Endothelial cell of umbilical vein (primary cell): ENCODE data around the gene CPTP.

Experiments used
- CTCF ChIP-seq, 2 donors: IDR thresholded peaks; 1 replicate in 1 of 2; 2 replicates in 1 of 2; pipeline ENCODE4 v1.5.1; 2011; ENCODE audit warnings: low read length in 2 of 2, mild to moderate bottlenecking in 2 of 2, moderate library complexity in 2 of 2, control low read depth in 1 of 2, inconsistent platforms in 1 of 2, low read depth in 1 of 2; ENCODE audit not compliant: insufficient read depth in 1 of 2; ENCODE audit errors: extremely low read depth in 1 of 2
- EZH2 ChIP-seq: IDR thresholded peaks from 2 replicates; pipeline ENCODE4 v1.6.1; 2012; ENCODE audit warnings: borderline replicate concordance, low read depth, mild to moderate bottlenecking, moderate library complexity, low read length, inconsistent platforms; ENCODE audit not compliant: severe bottlenecking
- FOS ChIP-seq: IDR thresholded peaks from 2 replicates; pipeline ENCODE4 v1.6.1; 2011; ENCODE audit warnings: mild to moderate bottlenecking, low read length, moderate library complexity, borderline replicate concordance; ENCODE audit not compliant: insufficient read depth
- GATA2 ChIP-seq: IDR thresholded peaks from 2 replicates; pipeline ENCODE4 v1.7.0; 2011; ENCODE audit warnings: low read depth, mild to moderate bottlenecking, moderate library complexity, mixed read lengths, low read length; ENCODE audit not compliant: insufficient read length, insufficient read depth
- JUN ChIP-seq: IDR thresholded peaks from 2 replicates; pipeline ENCODE4 v1.6.1; 2011; ENCODE audit warnings: borderline replicate concordance, low read depth; ENCODE audit not compliant: insufficient read length, insufficient read depth
- MYC ChIP-seq: IDR thresholded peaks from one replicate; pipeline ENCODE4 v1.6.1; 2011; ENCODE audit warnings: mild to moderate bottlenecking, low read depth, low read length
- POLR2A ChIP-seq: IDR thresholded peaks from 2 replicates; pipeline ENCODE4 v1.6.1; 2012; ENCODE audit warnings: low read depth, mild to moderate bottlenecking, control low read depth, low read length
- POLR2AphosphoS5 ChIP-seq: IDR thresholded peaks from 2 replicates; pipeline ENCODE4 v1.6.1; 2012; ENCODE audit warnings: low read depth, mild to moderate bottlenecking, control low read depth, low read length, moderate library complexity; ENCODE audit not compliant: insufficient read depth
- TF ChIP-seq, protein P1 (sequence below): IDR thresholded peaks from 2 replicates; pipeline ENCODE4 v1.6.1; 2011; ENCODE audit not compliant: insufficient read depth, insufficient read length

DNA sequence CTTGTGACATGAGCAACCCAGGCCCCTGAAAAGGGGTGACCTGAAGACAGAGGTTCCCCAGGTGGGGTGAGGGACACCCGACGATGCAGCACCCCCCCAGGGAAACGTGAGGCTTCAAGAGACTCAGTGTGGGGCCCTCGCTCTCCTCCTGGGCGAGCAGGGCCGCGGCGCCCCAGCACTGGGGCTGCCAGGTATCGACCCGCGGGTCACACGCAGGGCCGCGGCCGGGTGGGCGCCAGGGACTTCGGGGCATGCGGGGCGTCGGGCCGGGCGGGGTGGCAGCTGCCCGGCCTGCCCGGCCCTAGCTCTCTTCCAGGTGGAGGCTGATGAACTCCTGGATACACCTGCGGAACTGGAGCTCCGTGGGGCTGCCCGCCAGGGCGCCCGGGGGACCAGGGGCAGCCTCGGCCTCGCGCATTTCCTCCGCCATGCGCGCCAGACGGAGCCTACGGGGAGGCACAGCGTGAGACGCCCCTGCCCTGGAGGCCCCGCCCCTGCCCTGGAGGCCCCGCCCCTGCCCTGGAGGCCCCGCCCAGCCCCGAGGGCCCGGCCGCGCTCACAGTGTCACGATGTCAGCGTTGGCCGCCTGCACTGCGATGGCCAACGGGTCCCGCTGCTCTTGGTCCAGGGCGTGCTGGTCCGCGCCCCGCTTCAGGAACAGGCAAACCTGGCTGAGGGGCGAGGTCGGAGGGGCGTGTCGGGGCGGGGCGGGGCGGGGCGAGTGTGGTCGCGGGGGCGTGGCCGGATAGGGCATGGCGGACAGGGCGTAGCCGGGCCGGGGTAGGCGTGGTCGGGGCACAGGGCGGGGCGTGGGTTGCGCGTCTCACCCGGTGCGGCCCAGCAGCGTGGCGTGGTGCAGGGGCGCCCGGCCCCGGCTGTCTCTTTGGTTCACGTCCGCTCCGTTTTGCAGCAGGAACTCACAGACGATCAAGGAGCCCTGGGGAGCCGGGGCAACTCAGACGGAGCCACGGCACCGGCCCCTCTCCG, 31.0 kb upstream of the CPTP start:
- TF ChIP-seq CTCF (IDR thresholded peaks at IDR 0.05; ENCODE audit: extremely low read depth in 1 of 2, insufficient read depth in 1 of 2, low read depth in 1 of 2, low read length in 2 of 2) (no peak), EZH2 (no peak), MYC (no peak), FOS (no peak), POLR2A (no peak), POLR2AphosphoS5 (no peak), GATA2 (no peak), JUN (no peak)
- TF ChIP-seq, protein P1, sequence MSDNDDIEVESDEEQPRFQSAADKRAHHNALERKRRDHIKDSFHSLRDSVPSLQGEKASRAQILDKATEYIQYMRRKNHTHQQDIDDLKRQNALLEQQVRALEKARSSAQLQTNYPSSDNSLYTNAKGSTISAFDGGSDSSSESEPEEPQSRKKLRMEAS = no peak
